ENCODE data around the gene CCDC57. TPM values are rescaled to one million over a fixed set of nuclear protein-coding genes. Genes with fewer than 3 reads are reported as not detected.

The CCDC57 gene
- polyA plus RNA-seq, 1 donor from 2014 or later: 70.9 TPM

DNA sequence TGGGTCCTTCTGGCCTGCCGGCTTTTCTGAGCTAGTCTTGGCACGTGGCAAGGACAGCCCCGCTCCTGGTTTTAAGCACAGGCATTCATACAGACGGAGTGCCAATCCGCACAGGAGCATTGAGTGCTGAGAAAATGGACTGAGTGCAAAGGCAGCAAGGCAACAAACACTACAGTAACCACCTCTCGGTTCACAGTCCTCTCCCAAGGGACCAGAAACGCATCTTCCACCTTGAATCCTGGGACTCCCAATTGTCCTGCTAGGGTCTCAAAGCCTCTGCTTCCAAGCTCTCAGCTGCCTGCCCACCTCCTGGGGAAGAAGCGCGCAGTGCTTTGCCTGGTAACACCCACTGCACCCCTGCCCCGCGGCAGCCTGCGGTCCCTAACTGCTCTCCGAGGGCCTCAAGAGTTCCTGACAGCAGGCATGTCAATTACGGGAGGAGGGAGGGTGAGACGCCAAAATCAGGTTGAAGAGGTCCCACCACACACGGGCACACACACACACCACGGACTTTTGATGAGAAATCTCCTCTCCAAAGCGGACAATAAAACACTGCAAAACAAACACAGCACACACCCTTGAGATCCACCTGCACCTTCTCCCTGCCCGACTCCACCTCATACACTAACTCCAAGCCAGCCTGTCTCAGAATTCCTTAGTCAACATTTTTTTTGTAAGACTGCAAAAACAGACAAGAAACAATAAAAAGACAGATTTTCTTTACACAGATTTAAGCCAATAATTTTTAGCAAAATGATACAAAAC is 31.2 kb upstream of the CCDC57 start:
- Histone ChIP-seq H3K27me3 (ENCODE audit: insufficient read depth, low read depth, low read length) (no peaks in the 10 kb centered on the region), H3K9me3 (ENCODE audit: low read length) (no peaks in the 10 kb centered on the region), H2AFZ (ENCODE audit: low read depth, low read length) (no peak overlapping the region), H3K9me2 (ENCODE audit: insufficient read depth, low read length) (no peaks in the 10 kb centered on the region), H3K27ac (ENCODE audit: low read length) (no peak overlapping the region), H3K4me3 (ENCODE audit: low read length) (no peak overlapping the region), H3F3A (ENCODE audit: insufficient read depth, low read length, poor library complexity, severe bottlenecking) (no peaks in the 10 kb centered on the region), H3K36me3 (ENCODE audit: insufficient read depth, low read length) (no peaks in the 10 kb centered on the region), H3K79me2 (replicated peaks; ENCODE audit: insufficient read depth, low read length) (no peaks in the 10 kb centered on the region), H4K20me1 (ENCODE audit: insufficient read depth) (peaks cover 13% of the 10 kb centered on the region), H3K9ac (ENCODE audit: low read length) (no peak overlapping the region), H3K4me2 (ENCODE audit: low read length) (no peak overlapping the region)
- TF ChIP-seq MXI1 (conservative IDR thresholded peaks at IDR 0.05; ENCODE audit: poor library complexity, severe bottlenecking): no peak
- TF ChIP-seq SMC3 (conservative IDR thresholded peaks at IDR 0.05; ENCODE audit: poor library complexity): no peak
- TF ChIP-seq TAF1 (IDR thresholded peaks at IDR 0.05; ENCODE audit: low read depth): no peak

DNA sequence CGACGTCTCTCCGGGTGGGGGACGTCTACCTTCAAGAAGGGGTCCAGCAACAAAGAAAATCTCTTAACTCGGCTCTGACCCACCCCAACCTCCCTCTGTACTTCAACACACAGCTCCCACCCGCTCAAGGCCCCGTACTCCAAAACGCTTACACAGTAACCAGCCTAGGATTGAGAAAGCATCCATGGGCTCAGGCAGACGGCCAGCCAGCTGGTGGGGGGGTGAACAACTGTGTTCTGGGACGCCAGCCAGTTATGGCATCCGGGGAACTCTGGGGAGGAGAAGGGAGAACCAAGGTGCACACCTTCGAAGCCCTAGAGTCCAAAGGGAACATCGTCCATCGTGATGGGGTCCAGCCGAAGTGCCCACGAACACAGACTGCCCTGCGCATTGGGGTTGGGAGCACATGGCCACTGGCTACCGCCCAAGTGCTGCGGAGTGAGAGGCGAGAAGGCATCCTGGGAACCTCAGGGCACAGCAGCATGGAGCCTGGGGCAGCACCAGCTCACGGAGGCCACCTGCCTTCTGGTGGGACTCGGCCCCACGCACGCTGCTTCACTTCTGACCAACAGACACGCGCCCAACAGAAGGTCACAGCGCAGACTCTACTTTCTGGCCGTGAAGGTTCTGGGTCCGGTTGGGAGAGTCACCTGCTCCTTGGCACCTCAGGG is 30.5 kb upstream of the CCDC57 start:
- Histone ChIP-seq H2AFZ (ENCODE audit: low read depth, low read length) (no peak overlapping the region), H3K79me2 (replicated peaks; ENCODE audit: insufficient read depth, low read length) (no peaks in the 10 kb centered on the region), H3K4me2 (ENCODE audit: low read length) (no peak overlapping the region), H3K9me2 (ENCODE audit: insufficient read depth, low read length) (no peaks in the 10 kb centered on the region), H3K4me3 (ENCODE audit: low read length) (no peak overlapping the region), H3K9ac (ENCODE audit: low read length) (no peak overlapping the region), H3K27ac (ENCODE audit: low read length) (no peak overlapping the region), H3K27me3 (ENCODE audit: insufficient read depth, low read depth, low read length) (no peaks in the 10 kb centered on the region), H3K36me3 (ENCODE audit: insufficient read depth, low read length) (no peaks in the 10 kb centered on the region), H4K20me1 (ENCODE audit: insufficient read depth) (peaks cover 13% of the 10 kb centered on the region), H3K9me3 (ENCODE audit: low read length) (no peaks in the 10 kb centered on the region), H3F3A (ENCODE audit: insufficient read depth, low read length, poor library complexity, severe bottlenecking) (no peaks in the 10 kb centered on the region)
- TF ChIP-seq, protein P1, sequence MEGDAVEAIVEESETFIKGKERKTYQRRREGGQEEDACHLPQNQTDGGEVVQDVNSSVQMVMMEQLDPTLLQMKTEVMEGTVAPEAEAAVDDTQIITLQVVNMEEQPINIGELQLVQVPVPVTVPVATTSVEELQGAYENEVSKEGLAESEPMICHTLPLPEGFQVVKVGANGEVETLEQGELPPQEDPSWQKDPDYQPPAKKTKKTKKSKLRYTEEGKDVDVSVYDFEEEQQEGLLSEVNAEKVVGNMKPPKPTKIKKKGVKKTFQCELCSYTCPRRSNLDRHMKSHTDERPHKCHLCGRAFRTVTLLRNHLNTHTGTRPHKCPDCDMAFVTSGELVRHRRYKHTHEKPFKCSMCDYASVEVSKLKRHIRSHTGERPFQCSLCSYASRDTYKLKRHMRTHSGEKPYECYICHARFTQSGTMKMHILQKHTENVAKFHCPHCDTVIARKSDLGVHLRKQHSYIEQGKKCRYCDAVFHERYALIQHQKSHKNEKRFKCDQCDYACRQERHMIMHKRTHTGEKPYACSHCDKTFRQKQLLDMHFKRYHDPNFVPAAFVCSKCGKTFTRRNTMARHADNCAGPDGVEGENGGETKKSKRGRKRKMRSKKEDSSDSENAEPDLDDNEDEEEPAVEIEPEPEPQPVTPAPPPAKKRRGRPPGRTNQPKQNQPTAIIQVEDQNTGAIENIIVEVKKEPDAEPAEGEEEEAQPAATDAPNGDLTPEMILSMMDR (IDR thresholded peaks at IDR 0.05; ENCODE audit: poor library complexity, severe bottlenecking): no peak
- TF ChIP-seq, protein P2, sequence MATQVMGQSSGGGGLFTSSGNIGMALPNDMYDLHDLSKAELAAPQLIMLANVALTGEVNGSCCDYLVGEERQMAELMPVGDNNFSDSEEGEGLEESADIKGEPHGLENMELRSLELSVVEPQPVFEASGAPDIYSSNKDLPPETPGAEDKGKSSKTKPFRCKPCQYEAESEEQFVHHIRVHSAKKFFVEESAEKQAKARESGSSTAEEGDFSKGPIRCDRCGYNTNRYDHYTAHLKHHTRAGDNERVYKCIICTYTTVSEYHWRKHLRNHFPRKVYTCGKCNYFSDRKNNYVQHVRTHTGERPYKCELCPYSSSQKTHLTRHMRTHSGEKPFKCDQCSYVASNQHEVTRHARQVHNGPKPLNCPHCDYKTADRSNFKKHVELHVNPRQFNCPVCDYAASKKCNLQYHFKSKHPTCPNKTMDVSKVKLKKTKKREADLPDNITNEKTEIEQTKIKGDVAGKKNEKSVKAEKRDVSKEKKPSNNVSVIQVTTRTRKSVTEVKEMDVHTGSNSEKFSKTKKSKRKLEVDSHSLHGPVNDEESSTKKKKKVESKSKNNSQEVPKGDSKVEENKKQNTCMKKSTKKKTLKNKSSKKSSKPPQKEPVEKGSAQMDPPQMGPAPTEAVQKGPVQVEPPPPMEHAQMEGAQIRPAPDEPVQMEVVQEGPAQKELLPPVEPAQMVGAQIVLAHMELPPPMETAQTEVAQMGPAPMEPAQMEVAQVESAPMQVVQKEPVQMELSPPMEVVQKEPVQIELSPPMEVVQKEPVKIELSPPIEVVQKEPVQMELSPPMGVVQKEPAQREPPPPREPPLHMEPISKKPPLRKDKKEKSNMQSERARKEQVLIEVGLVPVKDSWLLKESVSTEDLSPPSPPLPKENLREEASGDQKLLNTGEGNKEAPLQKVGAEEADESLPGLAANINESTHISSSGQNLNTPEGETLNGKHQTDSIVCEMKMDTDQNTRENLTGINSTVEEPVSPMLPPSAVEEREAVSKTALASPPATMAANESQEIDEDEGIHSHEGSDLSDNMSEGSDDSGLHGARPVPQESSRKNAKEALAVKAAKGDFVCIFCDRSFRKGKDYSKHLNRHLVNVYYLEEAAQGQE (IDR thresholded peaks at IDR 0.05; ENCODE audit: borderline replicate concordance): no peak
- TF ChIP-seq POLR2AphosphoS5 (IDR thresholded peaks at IDR 0.05) (no peak), RAD21 (conservative IDR thresholded peaks at IDR 0.05) (no peak), EZH2 (IDR thresholded peaks at IDR 0.05; ENCODE audit: borderline replicate concordance, insufficient read depth, low read length, poor library complexity, severe bottlenecking) (no peak), EP300 (conservative IDR thresholded peaks at IDR 0.05; ENCODE audit: poor library complexity, severe bottlenecking) (no peak), TAF1 (IDR thresholded peaks at IDR 0.05; ENCODE audit: low read depth) (no peak), MXI1 (conservative IDR thresholded peaks at IDR 0.05; ENCODE audit: poor library complexity, severe bottlenecking) (no peak), SMC3 (conservative IDR thresholded peaks at IDR 0.05; ENCODE audit: poor library complexity) (no peak)

All from neural cell (in vitro differentiated cells).